Measurements from ENCODE around the gene PLA2G1B.
A peak's percentile ranks its signal among the peaks of the same experiment; 100 is the strongest.
"Not testable (repeated sequence)": the region's sequence is repeated elsewhere in the genome, so short reads cannot be mapped to it uniquely, and the experiment has no call there.

Gene PLA2G1B

GRCh38 chr12:120343039-120343537, 15.5 kb upstream of the PLA2G1B start:
- ChIA-PET CTCF (no interaction called here), POLR2A (no interaction called here)
- DNase-seq (ENCODE audit: extremely low spot score), result no peak
- TF ChIP-seq, protein P1, sequence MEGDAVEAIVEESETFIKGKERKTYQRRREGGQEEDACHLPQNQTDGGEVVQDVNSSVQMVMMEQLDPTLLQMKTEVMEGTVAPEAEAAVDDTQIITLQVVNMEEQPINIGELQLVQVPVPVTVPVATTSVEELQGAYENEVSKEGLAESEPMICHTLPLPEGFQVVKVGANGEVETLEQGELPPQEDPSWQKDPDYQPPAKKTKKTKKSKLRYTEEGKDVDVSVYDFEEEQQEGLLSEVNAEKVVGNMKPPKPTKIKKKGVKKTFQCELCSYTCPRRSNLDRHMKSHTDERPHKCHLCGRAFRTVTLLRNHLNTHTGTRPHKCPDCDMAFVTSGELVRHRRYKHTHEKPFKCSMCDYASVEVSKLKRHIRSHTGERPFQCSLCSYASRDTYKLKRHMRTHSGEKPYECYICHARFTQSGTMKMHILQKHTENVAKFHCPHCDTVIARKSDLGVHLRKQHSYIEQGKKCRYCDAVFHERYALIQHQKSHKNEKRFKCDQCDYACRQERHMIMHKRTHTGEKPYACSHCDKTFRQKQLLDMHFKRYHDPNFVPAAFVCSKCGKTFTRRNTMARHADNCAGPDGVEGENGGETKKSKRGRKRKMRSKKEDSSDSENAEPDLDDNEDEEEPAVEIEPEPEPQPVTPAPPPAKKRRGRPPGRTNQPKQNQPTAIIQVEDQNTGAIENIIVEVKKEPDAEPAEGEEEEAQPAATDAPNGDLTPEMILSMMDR (IDR thresholded peaks at IDR 0.05; ENCODE audit: control extremely low read depth, extremely low read depth, low read depth, missing control alignments), result no peak

DNA sequence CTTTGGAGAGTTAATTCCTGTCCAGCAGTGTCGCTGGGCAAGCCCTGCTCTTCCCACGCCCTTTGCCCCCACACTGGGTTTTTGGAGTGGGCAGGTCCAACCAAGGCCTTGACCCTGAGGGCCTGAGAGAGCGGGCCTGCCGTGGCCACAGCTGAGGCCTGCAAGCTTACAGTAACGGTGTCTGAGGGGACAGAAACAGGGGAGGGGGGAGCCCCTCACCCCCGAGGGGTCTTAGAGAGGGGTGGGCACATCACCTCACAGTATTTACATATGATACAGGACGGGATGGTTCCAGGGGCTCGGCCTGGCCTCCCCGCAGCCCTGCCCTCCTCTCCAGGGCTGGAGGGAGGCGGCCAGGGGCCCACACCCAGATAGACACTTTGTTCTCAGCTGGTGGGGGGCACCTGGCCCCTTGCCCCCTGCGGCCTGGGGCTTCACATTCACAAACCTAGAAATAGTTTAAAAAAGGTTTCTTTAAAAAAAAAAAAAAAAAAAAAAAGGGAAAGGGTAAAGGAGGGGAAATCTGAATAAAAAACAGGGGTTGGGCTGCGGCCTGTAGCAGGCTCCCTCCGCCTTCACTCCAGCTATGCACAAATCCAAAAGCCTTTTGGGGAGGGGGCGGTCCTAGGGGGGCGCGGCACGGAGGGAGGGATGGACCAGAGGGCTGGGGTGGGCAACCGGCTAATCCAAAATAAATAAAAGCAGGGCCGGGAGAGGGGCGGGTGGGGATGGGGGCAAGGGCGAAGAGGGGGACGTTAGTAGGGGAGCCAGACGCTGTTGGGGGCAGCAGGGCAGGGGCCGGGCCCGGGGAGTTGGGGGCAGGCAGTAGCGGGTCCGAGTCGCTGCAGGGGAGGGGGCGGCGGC, 14.8 kb upstream of the PLA2G1B start:
- POLR2A ChIA-PET, result no interaction called here
- TF ChIP-seq, protein P1 (IDR thresholded peaks at IDR 0.05; ENCODE audit: control extremely low read depth, extremely low read depth, low read depth, missing control alignments), result no peak
- CTCF ChIA-PET, result no interaction called here
- DNase-seq (ENCODE audit: extremely low spot score), result no peak

GRCh38 chr12:120339256-120339655, 11.7 kb upstream of the PLA2G1B start:
- POLR2A ChIA-PET, result no interaction called here
- TF ChIP-seq, protein P1 (IDR thresholded peaks at IDR 0.05; ENCODE audit: control extremely low read depth, extremely low read depth, low read depth, missing control alignments), result no peak
- DNase-seq (ENCODE audit: extremely low spot score), result no peak
- CTCF ChIA-PET, result no interaction called here

- ChIA-PET POLR2A (no interaction called here), CTCF (interaction anchor here (0.9 kb wide), 1 partner anchor 166 kb away, joined by 3 read pairs; no protein-coding TSS in a partner anchor)
- TF ChIP-seq, protein P1 (IDR thresholded peaks at IDR 0.05; ENCODE audit: control extremely low read depth, extremely low read depth, low read depth, missing control alignments), result no peak
- no peak for DNase-seq (ENCODE audit: extremely low spot score)
Measured at GRCh38 chr12:120337730-120338129, 10.2 kb upstream of the PLA2G1B start.

DNA sequence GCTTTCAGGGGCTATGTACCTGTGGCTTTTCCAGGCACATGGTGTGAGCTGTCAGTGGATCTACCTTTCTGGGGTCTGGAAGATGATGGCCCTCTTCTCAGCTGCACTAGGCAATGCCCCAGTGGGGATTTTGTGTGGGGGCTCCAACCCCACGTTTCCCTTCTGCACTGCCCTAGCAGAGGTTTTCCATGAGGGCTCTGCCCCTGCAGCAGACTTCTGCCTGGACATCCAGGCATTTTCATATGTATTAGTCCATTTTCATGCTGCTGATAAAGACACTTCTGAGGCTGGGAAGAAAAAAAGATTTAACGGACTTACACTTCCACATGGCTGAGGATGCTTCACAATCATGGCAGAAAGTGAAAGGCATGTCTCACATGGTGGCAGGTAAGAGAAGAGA, 8.8 kb upstream of the PLA2G1B start:
- CTCF ChIA-PET; DNase-seq (ENCODE audit: extremely low spot score); POLR2A ChIA-PET: not testable (repeated sequence)

DNA sequence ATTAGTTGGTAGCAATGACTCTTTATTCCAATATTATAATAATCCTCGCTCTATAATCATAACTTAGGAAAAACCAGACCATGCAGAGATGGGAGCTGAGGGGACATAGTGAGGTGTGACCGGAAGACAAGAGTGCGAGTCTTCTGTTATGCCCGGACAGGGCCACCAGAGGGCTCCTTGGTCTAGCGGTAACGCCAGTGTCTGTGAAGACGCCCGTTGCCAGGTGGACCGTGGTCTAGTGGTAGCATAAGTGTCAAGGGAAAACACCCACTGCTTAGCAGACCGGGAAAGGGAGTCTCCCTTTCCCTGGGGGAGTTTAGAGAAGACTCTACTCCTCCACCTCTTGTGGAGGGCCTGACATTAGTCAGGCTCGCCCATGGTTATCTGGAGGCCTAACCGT, 7.9 kb upstream of the PLA2G1B start:
- CTCF ChIA-PET, result interaction anchor here (0.9 to 1.0 kb wide), 3 partner anchors 18 to 84 kb away, joined by 3 to 4 read pairs (median 3); partner anchors contain the start of gene SIRT4
- POLR2A ChIA-PET, result not testable (repeated sequence)
- TF ChIP-seq, protein P1 (IDR thresholded peaks at IDR 0.05; ENCODE audit: control extremely low read depth, extremely low read depth, low read depth, missing control alignments), result peak; percentile 53
- DNase-seq (ENCODE audit: extremely low spot score), result peak; percentile 11

DNA sequence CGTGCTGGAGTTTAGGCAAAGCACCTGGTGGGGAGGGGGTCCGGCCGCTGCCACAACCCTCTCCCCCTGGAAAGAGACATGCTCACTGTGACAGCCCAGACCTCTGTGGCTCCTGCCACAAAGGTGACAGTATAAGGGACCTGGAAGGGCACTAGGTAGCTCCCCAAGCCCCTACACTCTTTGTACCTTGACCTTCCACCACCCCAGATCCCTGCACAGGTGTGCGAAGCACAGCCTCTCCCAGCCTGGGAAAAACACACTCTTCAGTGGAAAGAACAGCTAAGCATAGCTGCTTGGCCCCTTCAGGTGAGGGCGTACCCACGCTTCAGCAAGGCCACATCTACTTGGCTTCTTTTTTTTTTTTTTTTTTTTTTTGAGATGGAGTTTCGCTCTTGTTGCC, 4.9 kb upstream of the PLA2G1B start:
- CTCF ChIA-PET, result no interaction called here
- DNase-seq (ENCODE audit: extremely low spot score), result no peak
- POLR2A ChIA-PET, result no interaction called here
- TF ChIP-seq, protein P1 (IDR thresholded peaks at IDR 0.05; ENCODE audit: control extremely low read depth, extremely low read depth, low read depth, missing control alignments), result no peak
